NCI-H187 treated with DMSO at 0.1 percent for 48 hours (cell line): ENCODE results near the gene ZNF627.
A peak's percentile ranks its signal among the peaks of the same experiment; 100 is the strongest.
"Not testable (repeated sequence)": the region's sequence is repeated elsewhere in the genome, so short reads cannot be mapped to it uniquely, and the experiment has no call there.

Experiments used
- DNase-seq: peaks from one replicate; lab custom pipeline; 2025; lab: John Stamatoyannopoulos, UW

The ZNF627 gene

GRCh38 chr19:11597202-11598102, at the start of gene ZNF627:
Gene ZNF627, plus strand, starts transcription at chr19:11597483. Its CDS starts 145 bp downstream, at chr19:11597628.
- DNase-seq, result peak; percentile 83

GRCh38 chr19:11547929-11548700, 49.2 kb upstream of the ZNF627 start:
- DNase-seq, result no peak

- no peak for DNase-seq
Observed at GRCh38 chr19:11549386-11549953, 47.8 kb upstream of the ZNF627 start.

GRCh38 chr19:11550265-11550664, 47.0 kb upstream of the ZNF627 start:
- DNase-seq, result no peak

GRCh38 chr19:11551603-11552235, 45.6 kb upstream of the ZNF627 start:
- no peak for DNase-seq

- DNase-seq, result no peak
Observed at GRCh38 chr19:11552666-11553372, 44.5 kb upstream of the ZNF627 start.

GRCh38 chr19:11554160-11554559, 43.1 kb upstream of the ZNF627 start:
- no peak for DNase-seq

- no peak for DNase-seq
Observed at GRCh38 chr19:11555246-11555645, 42.0 kb upstream of the ZNF627 start.

GRCh38 chr19:11556634-11557420, 40.5 kb upstream of the ZNF627 start:
- no peak for DNase-seq

GRCh38 chr19:11558881-11559828, 38.1 kb upstream of the ZNF627 start, which contains the start of gene ELOF1:
Gene ELOF1, minus strand, starts transcription at chr19:11559230. Its CDS starts 4,883 bp downstream, at chr19:11554347.
- DNase-seq, result peak; percentile 36

GRCh38 chr19:11560404-11561051, 36.8 kb upstream of the ZNF627 start:
- DNase-seq, result no peak

GRCh38 chr19:11563532-11563931, 33.8 kb upstream of the ZNF627 start:
- no peak for DNase-seq

- DNase-seq, result not testable (repeated sequence)
Observed at GRCh38 chr19:11564082-11564807, 33.0 kb upstream of the ZNF627 start.

- not testable (repeated sequence) for DNase-seq
Observed at GRCh38 chr19:11565649-11565980, 31.7 kb upstream of the ZNF627 start.

- no peak for DNase-seq
Observed at GRCh38 chr19:11566164-11566563, 31.1 kb upstream of the ZNF627 start.

- no peak for DNase-seq
Observed at GRCh38 chr19:11570039-11570462, 27.2 kb upstream of the ZNF627 start.

- DNase-seq, result not testable (repeated sequence)
Observed at GRCh38 chr19:11573354-11573753, 23.9 kb upstream of the ZNF627 start.

GRCh38 chr19:11573763-11574162, 23.5 kb upstream of the ZNF627 start:
- DNase-seq, result not testable (repeated sequence)
